Embryonic facial prominence (tissue), 1 donor: ENCODE results near the gene AARS2.

Experiments used
- DNase-seq: peaks from one replicate; pipeline ENCODE4 v3.0.0-alpha.2; 2016; ENCODE audit errors: extremely low spot score

The AARS2 gene

DNA sequence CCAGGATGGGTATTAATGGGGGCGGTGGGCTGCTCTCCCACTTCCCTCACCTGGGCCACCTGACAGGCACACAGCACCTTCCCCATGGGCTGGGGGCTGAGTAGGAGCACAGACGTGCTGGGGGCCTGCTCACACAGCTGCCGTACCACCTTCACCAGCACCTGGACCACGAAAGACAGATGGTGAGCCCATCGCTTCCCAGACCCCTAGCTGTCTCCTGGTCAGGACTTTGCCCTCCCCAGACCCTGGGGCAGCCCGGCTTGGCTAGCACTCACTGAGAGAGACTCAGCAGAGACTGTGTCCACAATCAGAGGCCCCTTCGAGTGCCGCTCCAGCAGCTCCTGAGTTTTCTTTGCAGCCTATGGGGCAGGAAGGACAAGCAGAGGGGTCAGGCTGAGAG lies 12.0 kb downstream of the AARS2 start:
- no peak for DNase-seq

DNA sequence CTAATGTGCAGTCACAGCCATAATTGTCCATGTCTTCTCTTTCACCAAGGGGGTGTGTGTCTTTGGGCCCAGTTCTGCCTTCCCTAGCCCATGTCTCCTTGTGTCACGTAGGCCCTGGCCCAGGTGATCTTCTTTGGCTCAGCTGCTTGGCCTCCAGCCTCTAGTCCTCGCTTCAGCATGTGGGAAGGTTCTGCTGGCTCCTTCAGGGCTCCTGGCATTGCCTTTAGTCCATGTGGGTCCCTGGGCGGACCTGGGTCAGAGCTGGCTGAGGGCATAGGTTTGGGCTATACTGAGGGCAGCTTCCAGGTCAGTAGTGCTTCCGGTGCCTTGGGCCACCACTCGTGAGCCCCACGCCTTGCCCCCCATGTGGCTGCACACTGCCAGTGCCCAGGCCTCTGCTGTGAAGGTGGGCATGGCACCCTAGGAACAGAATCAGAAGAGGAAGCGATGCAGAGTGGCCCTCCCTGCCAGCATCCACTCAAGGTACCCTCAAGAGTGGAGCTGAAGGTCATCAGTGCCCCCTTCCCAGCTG lies 12.8 kb downstream of the AARS2 start:
- DNase-seq = no peak

GRCh38 chr6:44298864-44299263 lies 14.3 kb downstream of the AARS2 start:
- no peak for DNase-seq

DNA sequence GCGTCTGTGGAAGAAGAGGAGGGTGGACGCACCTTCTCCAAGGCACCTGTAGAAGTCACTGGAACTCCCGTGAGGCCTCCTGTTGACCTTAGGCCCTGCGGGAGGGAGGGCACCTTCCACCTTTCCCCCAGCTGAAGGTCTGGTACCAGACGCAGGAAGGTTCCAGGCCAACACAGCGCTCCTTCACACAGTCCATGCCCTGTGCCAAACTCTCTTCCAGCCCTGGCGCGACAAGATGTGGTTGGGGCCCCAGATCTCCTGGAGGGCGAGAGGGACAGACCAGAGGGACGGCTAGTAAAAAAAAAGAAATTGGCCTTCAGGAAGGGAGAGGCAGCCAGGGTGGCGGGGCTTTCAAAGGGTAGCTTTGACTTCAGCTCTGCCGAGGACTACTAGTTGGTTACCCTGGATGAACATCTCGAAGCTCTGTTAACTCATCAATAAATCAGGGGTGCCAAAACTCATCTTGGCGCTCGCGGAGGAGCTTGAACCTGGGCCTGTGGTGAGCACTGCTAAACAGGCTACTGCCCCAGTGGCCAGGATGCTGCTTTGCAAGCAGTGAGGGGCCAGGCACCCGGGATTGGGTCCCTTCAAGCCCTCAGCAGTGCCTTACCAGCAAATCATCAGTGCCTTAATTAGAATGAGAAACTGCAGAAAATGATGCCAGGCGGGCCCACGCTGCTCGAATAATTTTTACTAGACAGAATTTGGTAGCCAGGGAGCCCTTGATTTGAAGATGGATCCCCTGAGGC lies 14.9 kb downstream of the AARS2 start:
- DNase-seq = no peak

- no peak for DNase-seq
Observed at GRCh38 chr6:44297063-44298038, 15.8 kb downstream of the AARS2 start.

DNA sequence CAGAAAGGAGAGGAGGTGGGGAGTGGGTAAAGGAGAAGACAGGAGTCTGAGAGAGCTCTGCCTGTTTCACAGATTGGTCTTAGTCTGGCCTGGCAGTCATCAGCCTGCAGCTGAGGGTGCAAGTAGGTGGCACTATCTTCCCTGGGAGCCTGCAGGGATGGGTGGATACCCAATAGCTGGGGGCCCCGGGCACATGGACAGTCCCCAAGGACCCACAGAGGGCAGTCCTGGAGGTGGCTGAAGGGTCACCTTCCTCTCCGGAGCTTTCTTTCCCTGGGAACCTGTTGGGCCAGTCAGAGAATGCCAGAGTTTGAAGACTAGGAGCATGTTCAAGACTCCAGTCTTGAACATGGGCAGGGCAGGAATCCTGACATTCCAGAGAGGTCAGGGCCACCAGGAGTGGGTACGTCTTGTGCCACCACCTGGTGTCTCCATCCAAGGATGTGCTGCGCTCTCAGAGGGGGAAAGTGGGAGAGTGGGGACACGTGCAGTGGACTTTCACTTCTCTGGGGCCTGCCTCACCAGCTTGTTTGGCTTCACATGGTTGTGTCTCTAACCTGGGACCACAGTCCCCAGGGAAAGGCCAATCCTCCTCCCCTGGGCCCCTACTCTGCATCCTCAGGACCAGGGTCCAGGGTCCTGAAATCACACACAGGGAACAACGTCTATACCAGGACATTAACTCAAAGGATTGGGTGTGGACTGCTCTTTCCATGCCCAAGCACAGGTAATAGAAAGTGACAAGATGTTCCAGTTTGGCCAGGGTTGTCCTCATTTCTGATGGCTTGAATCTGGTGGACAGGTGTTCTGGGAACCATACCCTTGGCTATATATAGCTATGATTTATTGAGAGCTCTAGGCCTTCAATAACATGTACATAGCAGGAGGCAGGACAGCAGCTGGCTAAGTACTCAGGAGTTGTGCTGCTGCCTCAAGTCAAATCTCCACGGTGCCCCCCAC lies 18.0 kb downstream of the AARS2 start:
- DNase-seq = no peak

- no peak for DNase-seq
Observed at GRCh38 chr6:44292661-44293365, 20.3 kb downstream of the AARS2 start.

- DNase-seq = no peak
Observed at GRCh38 chr6:44291841-44292240, 21.3 kb downstream of the AARS2 start.

GRCh38 chr6:44289726-44290260 lies 23.4 kb downstream of the AARS2 start:
- DNase-seq = no peak

DNA sequence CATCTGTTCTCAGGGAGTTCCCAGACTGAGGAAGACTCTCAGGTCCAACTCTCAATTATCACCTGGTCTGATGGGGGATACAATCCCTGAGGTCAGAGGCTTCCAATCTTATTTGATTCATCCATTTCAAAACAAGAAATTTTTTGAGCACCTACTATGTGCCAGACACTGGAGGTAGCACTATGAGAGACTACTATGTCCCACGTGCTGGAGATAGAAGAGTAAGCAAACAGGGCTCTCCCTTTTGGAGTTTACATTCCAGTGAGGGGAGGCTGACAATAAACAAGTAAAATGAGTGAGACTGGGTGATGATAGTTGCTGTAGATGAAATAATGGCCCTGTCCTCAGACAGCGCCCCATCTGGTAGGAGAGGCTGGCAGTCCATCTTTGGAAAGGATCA lies 26.4 kb downstream of the AARS2 start:
- no peak for DNase-seq

DNA sequence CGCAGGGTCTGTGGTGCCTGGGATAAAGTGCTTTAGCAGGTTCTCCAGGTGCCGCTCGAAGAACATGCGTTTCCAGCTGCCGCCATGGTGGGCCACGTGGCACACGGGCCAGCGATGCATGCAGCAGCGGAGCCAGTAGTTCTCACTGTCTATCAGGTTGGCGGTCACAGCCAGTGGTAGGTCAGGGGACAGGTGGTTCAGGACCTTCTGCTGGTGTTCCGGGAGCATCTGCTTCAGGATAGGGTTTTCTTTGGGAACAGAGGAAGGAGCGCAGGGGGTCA lies 26.9 kb downstream of the AARS2 start:
- DNase-seq = no peak

GRCh38 chr6:44285552-44286284 lies 27.4 kb downstream of the AARS2 start:
- DNase-seq = no peak

GRCh38 chr6:44284867-44285266 lies 28.3 kb downstream of the AARS2 start:
- no peak for DNase-seq

- DNase-seq = no peak
Observed at GRCh38 chr6:44284121-44284520, 29.0 kb downstream of the AARS2 start.

- no peak for DNase-seq
Observed at GRCh38 chr6:44278774-44279697, 34.1 kb downstream of the AARS2 start.

DNA sequence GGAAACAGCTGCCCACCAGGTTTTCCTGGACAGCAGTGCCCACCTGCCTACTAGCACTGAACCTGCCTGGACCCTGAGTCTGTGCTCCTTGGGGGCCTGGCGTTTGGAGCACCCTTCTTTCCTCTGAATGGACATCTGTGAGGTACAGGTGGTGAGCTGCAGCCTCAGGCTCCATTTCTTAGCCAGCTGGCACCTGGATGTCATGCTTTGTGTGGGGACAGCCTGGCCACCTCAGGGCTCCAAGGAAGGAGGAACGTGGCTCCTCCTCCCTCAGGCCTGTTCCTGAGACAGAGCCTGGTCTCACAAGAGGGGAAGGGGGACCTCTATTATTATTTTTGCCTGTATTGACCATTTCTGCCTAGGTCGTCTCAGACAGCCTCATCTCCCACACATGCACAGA lies 34.8 kb downstream of the AARS2 start:
- no peak for DNase-seq

DNA sequence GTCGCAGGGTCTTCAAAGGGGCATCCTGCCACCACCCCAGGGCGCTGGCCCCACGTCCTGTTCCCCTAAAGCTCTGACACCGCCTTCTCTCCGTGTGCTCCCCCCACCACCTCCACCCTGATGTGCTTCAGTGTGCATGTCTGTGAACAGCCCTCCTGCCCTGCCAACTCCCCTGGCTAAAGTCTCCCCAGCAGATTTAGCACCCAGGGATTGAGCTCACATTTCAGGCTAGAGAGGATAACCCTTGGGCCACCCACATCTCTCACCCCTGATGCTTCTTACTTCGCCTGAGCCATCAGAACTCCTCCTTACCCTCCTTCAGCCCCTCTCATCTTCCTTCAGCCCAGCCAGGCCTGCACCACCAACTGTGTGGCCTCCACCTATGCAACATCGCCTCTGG lies 35.4 kb downstream of the AARS2 start:
- DNase-seq = no peak

- DNase-seq = no peak
Observed at GRCh38 chr6:44276667-44277640, 36.2 kb downstream of the AARS2 start.
